ENCODE measurements around the gene FIGN.
A peak's percentile ranks its signal among the peaks of the same experiment; 100 is the strongest.

FIGN gene

DNA sequence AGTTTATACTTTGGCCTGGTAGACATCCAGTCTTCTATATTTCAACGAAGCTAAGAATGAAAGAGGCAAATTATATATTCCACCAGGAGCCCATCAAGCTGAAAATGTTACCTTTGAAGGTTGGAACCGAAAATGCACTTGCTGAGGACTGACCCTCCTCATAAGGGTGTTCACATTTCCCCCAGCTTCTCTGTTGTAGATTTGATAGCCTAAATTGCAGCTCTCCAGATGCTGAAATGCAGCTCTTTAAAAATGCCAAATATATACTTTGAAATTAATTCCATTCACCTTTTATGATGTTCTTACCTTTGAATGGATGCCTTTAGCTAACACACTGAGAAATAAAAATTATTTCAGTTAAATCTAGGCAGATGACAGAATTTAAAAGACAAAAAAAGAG lies 1.8 kb upstream of the FIGN start:
- Histone ChIP-seq H3K9me3 (ENCODE audit: insufficient read depth, low read length) (no peaks in the 10 kb centered on the region), H3K4me3 (ENCODE audit: insufficient read length, low read depth) (peak overlapping the region; percentile 48), H3K27me3 (ENCODE audit: insufficient read depth, insufficient read length) (no peaks in the 10 kb centered on the region), H3K36me3 (ENCODE audit: insufficient read depth, insufficient read length, low read length) (no peaks in the 10 kb centered on the region), H3K4me1 (ENCODE audit: insufficient read depth, insufficient read length) (no peaks in the 10 kb centered on the region), H3K9ac (ENCODE audit: insufficient read length, low read depth) (peak overlapping the region; percentile 95)
- TF ChIP-seq SUZ12 (IDR thresholded peaks at IDR 0.05; ENCODE audit: extremely low read depth, insufficient read depth, insufficient read length) (no peak), ZNF274 (IDR thresholded peaks at IDR 0.05; ENCODE audit: low read depth, low read length) (no peak), YY1 (IDR thresholded peaks at IDR 0.05; ENCODE audit: insufficient read depth, insufficient read length) (no peak)
- no peak for DNase-seq (ENCODE audit: low read depth, low spot score)

DNA sequence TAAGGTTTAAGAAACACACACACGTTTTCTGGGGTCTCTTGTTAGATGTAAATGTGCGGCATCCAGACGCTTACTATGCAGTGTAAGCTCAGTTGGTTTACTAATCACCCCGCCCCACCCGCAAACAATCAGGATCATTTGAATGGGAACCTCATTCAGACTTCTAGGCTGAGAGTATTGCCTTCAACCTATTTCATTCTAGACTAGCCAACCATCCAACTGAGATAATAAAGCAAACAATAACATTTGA lies 1.3 kb upstream of the FIGN start:
- no peaks in the 10 kb centered on the region for H3K9me3 ChIP-seq (ENCODE audit: insufficient read depth, low read length)
- no peak for DNase-seq (ENCODE audit: low read depth, low spot score)
- H3K4me3 ChIP-seq (ENCODE audit: insufficient read length, low read depth) = peak overlapping the region; percentile 48
- H3K9ac ChIP-seq (ENCODE audit: insufficient read length, low read depth) = peak overlapping the region; percentile 95
- H3K4me1 ChIP-seq (ENCODE audit: insufficient read depth, insufficient read length) = no peaks in the 10 kb centered on the region
- TF ChIP-seq YY1 (IDR thresholded peaks at IDR 0.05; ENCODE audit: insufficient read depth, insufficient read length) = no peak
- TF ChIP-seq ZNF274 (IDR thresholded peaks at IDR 0.05; ENCODE audit: low read depth, low read length) = no peak
- no peak for TF ChIP-seq SUZ12 (IDR thresholded peaks at IDR 0.05; ENCODE audit: extremely low read depth, insufficient read depth, insufficient read length)
- no peaks in the 10 kb centered on the region for H3K27me3 ChIP-seq (ENCODE audit: insufficient read depth, insufficient read length)
- H3K36me3 ChIP-seq (ENCODE audit: insufficient read depth, insufficient read length, low read length) = no peaks in the 10 kb centered on the region

DNA sequence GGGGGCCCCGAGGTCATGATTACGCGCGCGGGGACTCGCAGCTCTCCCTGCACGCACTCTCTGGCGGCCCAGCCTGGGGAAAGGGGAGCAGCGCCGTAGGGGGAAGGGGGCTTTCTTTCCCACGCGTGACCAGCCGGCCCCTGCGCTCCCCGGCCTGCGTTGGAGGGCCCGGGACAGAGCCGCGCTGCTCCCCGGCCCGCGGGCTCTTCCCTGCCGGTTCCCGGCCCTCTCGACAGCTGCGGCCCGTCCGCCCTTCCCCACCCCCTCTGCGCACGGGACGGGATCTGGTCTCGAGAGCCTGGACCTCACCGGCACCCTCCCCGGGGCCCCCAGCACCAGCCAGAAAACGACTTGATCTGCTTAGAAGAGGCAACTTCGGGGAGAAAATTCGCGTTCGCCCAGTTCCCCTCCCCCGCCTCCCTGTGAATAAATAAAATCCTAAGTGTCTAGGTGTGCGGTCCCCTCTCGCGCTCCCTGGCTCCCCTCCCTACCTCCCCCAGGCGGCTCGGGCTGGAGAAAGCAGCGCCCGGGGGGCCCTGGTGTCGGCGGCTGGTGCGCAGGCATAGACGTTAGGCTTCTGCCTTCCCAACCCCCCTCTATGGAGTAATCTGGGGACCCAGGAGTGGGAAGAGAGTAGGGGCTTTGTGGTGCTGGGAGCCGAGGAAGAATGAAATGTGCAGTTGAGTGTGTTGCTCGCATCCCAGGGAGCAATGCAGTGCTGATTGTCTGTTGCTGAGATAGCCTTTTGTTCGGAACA lies 803 bp upstream of the FIGN start:
- Histone ChIP-seq H3K4me1 (ENCODE audit: insufficient read depth, insufficient read length) (no peaks in the 10 kb centered on the region), H3K9ac (ENCODE audit: insufficient read length, low read depth) (peak overlapping the region; percentile 95), H3K36me3 (ENCODE audit: insufficient read depth, insufficient read length, low read length) (no peaks in the 10 kb centered on the region), H3K27me3 (ENCODE audit: insufficient read depth, insufficient read length) (no peaks in the 10 kb centered on the region), H3K9me3 (ENCODE audit: insufficient read depth, low read length) (no peaks in the 10 kb centered on the region), H3K4me3 (ENCODE audit: insufficient read length, low read depth) (peak overlapping the region; percentile 48)
- no peak for TF ChIP-seq ZNF274 (IDR thresholded peaks at IDR 0.05; ENCODE audit: low read depth, low read length)
- TF ChIP-seq SUZ12 (IDR thresholded peaks at IDR 0.05; ENCODE audit: extremely low read depth, insufficient read depth, insufficient read length) = no peak
- no peak for TF ChIP-seq YY1 (IDR thresholded peaks at IDR 0.05; ENCODE audit: insufficient read depth, insufficient read length)
- DNase-seq (ENCODE audit: low read depth, low spot score) = peak; percentile 68

- H3K27me3 ChIP-seq (ENCODE audit: insufficient read depth, insufficient read length) = no peaks in the 10 kb centered on the region
- DNase-seq (ENCODE audit: low read depth, low spot score) = no peak
These were observed 725 bp downstream of the FIGN start for GRCh38 chr2:163734881-163735684.

GRCh38 chr2:163734401-163734800 lies 1.4 kb downstream of the FIGN start:
- TF ChIP-seq SUZ12 (IDR thresholded peaks at IDR 0.05; ENCODE audit: extremely low read depth, insufficient read depth, insufficient read length) = no peak
- no peak for TF ChIP-seq YY1 (IDR thresholded peaks at IDR 0.05; ENCODE audit: insufficient read depth, insufficient read length)
- TF ChIP-seq ZNF274 (IDR thresholded peaks at IDR 0.05; ENCODE audit: low read depth, low read length) = no peak
- no peaks in the 10 kb centered on the region for H3K4me1 ChIP-seq (ENCODE audit: insufficient read depth, insufficient read length)
- DNase-seq (ENCODE audit: low read depth, low spot score) = no peak
- H3K36me3 ChIP-seq (ENCODE audit: insufficient read depth, insufficient read length, low read length) = no peaks in the 10 kb centered on the region
- no peak overlapping the region for H3K9ac ChIP-seq (ENCODE audit: insufficient read length, low read depth)
- H3K9me3 ChIP-seq (ENCODE audit: insufficient read depth, low read length) = no peaks in the 10 kb centered on the region
- H3K27me3 ChIP-seq (ENCODE audit: insufficient read depth, insufficient read length) = no peaks in the 10 kb centered on the region
- peak overlapping the region; percentile 48 for H3K4me3 ChIP-seq (ENCODE audit: insufficient read length, low read depth)

More at GRCh38 chr2:163734881-163735684, 725 bp downstream of the FIGN start:
- TF ChIP-seq SUZ12 (IDR thresholded peaks at IDR 0.05; ENCODE audit: extremely low read depth, insufficient read depth, insufficient read length) = no peak
- no peak for TF ChIP-seq YY1 (IDR thresholded peaks at IDR 0.05; ENCODE audit: insufficient read depth, insufficient read length)
- TF ChIP-seq ZNF274 (IDR thresholded peaks at IDR 0.05; ENCODE audit: low read depth, low read length) = no peak
- H3K9me3 ChIP-seq (ENCODE audit: insufficient read depth, low read length) = no peaks in the 10 kb centered on the region
- no peaks in the 10 kb centered on the region for H3K4me1 ChIP-seq (ENCODE audit: insufficient read depth, insufficient read length)
- peak overlapping the region; percentile 48 for H3K4me3 ChIP-seq (ENCODE audit: insufficient read length, low read depth)
- no peaks in the 10 kb centered on the region for H3K36me3 ChIP-seq (ENCODE audit: insufficient read depth, insufficient read length, low read length)
- H3K9ac ChIP-seq (ENCODE audit: insufficient read length, low read depth) = peak overlapping the region; percentile 95

DNA sequence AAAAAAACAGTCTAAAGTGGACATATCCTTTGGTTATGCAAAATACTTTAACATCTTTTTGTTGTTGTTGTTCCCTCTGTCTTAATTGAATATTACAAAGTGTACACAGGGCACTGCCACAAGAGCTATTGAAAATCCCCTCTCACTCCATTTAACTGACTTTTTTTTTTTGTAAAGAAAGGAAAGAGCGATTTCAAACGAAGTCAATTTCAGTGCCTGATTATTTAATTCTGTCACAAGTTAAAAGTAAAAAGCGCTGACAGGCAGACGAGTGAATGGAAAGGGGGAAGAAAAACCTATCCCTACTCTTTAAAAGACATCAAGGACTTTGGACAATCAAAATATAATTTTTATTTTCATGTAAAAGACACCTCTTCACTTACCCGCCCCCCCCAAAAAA lies 1.9 kb downstream of the FIGN start:
- DNase-seq (ENCODE audit: low read depth, low spot score) = no peak
- H3K27me3 ChIP-seq (ENCODE audit: insufficient read depth, insufficient read length) = no peaks in the 10 kb centered on the region
- no peaks in the 10 kb centered on the region for H3K36me3 ChIP-seq (ENCODE audit: insufficient read depth, insufficient read length, low read length)
- no peaks in the 10 kb centered on the region for H3K4me1 ChIP-seq (ENCODE audit: insufficient read depth, insufficient read length)
- H3K4me3 ChIP-seq (ENCODE audit: insufficient read length, low read depth) = no peak overlapping the region
- no peaks in the 10 kb centered on the region for H3K9me3 ChIP-seq (ENCODE audit: insufficient read depth, low read length)
- H3K9ac ChIP-seq (ENCODE audit: insufficient read length, low read depth) = no peak overlapping the region
- TF ChIP-seq ZNF274 (IDR thresholded peaks at IDR 0.05; ENCODE audit: low read depth, low read length) (no peak), YY1 (IDR thresholded peaks at IDR 0.05; ENCODE audit: insufficient read depth, insufficient read length) (no peak), SUZ12 (IDR thresholded peaks at IDR 0.05; ENCODE audit: extremely low read depth, insufficient read depth, insufficient read length) (no peak)

- DNase-seq (ENCODE audit: low read depth, low spot score) = no peak
- Histone ChIP-seq H3K27me3 (ENCODE audit: insufficient read depth, insufficient read length) (no peaks in the 10 kb centered on the region), H3K9ac (ENCODE audit: insufficient read length, low read depth) (no peak overlapping the region), H3K4me1 (ENCODE audit: insufficient read depth, insufficient read length) (no peaks in the 10 kb centered on the region), H3K4me3 (ENCODE audit: insufficient read length, low read depth) (no peak overlapping the region), H3K36me3 (ENCODE audit: insufficient read depth, insufficient read length, low read length) (no peaks in the 10 kb centered on the region), H3K9me3 (ENCODE audit: insufficient read depth, low read length) (no peaks in the 10 kb centered on the region)
- TF ChIP-seq YY1 (IDR thresholded peaks at IDR 0.05; ENCODE audit: insufficient read depth, insufficient read length) = no peak
- TF ChIP-seq ZNF274 (IDR thresholded peaks at IDR 0.05; ENCODE audit: low read depth, low read length) = no peak
- no peak for TF ChIP-seq SUZ12 (IDR thresholded peaks at IDR 0.05; ENCODE audit: extremely low read depth, insufficient read depth, insufficient read length)
These were observed 2.4 kb downstream of the FIGN start for GRCh38 chr2:163733301-163733938.

Measured in NT2/D1 (cell line).